Measurements from ENCODE around the gene PTGER1.
"Not testable (repeated sequence)": the region's sequence is repeated elsewhere in the genome, so short reads cannot be mapped to it uniquely, and the experiment has no call there.

Gene PTGER1

GRCh38 chr19:14467816-14468215, 7.3 kb downstream of the PTGER1 start:
- no peak for DNase-seq (ENCODE audit: low read depth in 2 of 2)
- TF ChIP-seq CTCF (IDR thresholded peaks at IDR 0.05; ENCODE audit: low read depth, low read length) = no peak
- H3K4me3 ChIP-seq (replicated peaks in 1 of 2; ENCODE audit: low read depth in 2 of 2, low read length in 2 of 2) = no peak overlapping the region

- TF ChIP-seq CTCF (IDR thresholded peaks at IDR 0.05; ENCODE audit: low read depth, low read length) = no peak
- no peak overlapping the region for H3K4me3 ChIP-seq (replicated peaks in 1 of 2; ENCODE audit: low read depth in 2 of 2, low read length in 2 of 2)
- no peak for DNase-seq (ENCODE audit: low read depth in 2 of 2)
Observed at GRCh38 chr19:14467391-14467790, 7.8 kb downstream of the PTGER1 start.

GRCh38 chr19:14463747-14464146, 11.4 kb downstream of the PTGER1 start:
- no peak overlapping the region for H3K4me3 ChIP-seq (replicated peaks in 1 of 2; ENCODE audit: low read depth in 2 of 2, low read length in 2 of 2)
- TF ChIP-seq CTCF (IDR thresholded peaks at IDR 0.05; ENCODE audit: low read depth, low read length) = no peak
- DNase-seq (ENCODE audit: low read depth in 2 of 2) = no peak

DNA sequence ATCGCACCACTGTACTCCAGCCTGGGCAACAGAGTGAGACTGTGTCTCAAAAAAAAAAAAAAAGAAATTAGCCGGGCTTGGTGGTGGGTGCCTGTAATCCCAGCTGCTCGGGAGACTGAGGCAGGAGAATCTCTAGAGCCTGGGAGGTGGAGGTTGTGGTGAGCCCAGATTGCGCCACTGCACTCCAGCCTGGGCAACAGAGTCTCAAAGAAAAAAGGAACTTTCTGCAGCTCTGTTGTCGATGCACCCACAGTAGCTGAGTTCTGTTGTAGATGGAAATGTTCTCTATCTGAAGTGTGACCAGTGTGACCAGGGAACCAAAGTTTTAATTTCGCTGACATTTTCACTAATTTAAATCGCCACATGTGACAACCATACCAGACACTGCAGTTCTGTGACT, 12.8 kb downstream of the PTGER1 start:
- DNase-seq (ENCODE audit: low read depth in 2 of 2); H3K4me3 ChIP-seq (replicated peaks in 1 of 2; ENCODE audit: low read depth in 2 of 2, low read length in 2 of 2): not testable (repeated sequence)

GRCh38 chr19:14460935-14461334, 14.2 kb downstream of the PTGER1 start:
- no peak for TF ChIP-seq CTCF (IDR thresholded peaks at IDR 0.05; ENCODE audit: low read depth, low read length)
- no peak for DNase-seq (ENCODE audit: low read depth in 2 of 2)
- H3K4me3 ChIP-seq (replicated peaks in 1 of 2; ENCODE audit: low read depth in 2 of 2, low read length in 2 of 2) = no peak overlapping the region

DNA sequence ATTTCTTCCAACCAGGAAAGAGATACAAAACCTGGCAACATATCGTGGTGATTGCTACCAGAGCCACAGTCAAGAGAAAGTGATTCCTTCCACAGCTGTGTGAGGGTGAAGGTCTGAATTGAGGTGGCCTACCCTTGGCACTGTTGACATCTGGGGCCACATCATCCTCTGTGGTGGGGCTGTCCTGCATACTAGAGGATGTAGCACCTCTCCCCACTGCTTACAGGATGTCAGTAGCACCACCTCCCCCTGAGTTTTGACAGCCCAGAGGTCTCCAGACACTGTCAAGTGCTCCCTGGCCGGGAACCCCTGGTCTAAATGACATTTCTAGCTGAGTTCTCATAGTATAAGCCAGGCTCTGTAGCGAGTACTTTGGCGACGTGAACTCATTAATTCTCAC, 15.5 kb downstream of the PTGER1 start:
- no peak overlapping the region for H3K4me3 ChIP-seq (replicated peaks in 1 of 2; ENCODE audit: low read depth in 2 of 2, low read length in 2 of 2)
- DNase-seq (ENCODE audit: low read depth in 2 of 2) = no peak
- no peak for TF ChIP-seq CTCF (IDR thresholded peaks at IDR 0.05; ENCODE audit: low read depth, low read length)

DNA sequence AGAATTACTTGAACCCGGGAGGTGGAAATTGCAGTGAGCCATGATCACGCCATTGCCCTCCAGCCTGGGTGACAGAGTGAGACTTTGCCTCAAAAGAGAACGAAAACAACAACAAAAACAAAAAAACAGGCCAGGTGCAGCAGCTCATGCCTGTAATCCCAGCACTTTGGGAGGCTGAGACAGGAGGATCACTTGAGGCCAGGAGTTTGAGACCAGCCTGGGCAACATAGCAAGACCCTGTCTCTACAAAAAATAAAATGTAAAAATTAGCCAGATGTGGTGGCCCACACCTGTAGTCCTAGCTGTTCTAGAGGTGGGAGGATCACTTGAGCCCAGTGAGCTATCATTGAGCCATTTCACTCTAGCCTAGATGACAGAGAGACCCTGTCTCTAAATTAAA, 22.9 kb downstream of the PTGER1 start:
- not testable (repeated sequence) for DNase-seq (ENCODE audit: low read depth in 2 of 2); H3K4me3 ChIP-seq (replicated peaks in 1 of 2; ENCODE audit: low read depth in 2 of 2, low read length in 2 of 2)

DNA sequence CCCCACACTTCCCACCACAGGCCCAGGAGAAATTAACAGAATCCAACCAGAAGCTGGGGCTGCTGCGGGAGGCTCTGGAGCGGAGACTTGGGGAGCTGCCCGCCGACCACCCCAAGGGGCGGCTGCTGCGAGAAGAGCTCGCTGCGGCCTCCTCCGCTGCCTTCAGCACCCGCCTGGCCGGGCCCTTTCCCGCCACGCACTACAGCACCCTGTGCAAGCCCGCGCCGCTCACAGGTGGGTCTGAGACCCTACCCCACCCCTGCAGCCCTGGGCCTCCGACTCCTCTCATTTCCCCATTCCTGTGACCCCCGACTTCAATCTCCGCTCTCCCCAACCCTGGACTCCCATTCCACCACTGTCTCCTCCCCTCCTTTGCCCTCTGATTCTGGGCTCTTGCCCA, 24.3 kb downstream of the PTGER1 start:
- no peak for DNase-seq (ENCODE audit: low read depth in 2 of 2)
- no peak for TF ChIP-seq CTCF (IDR thresholded peaks at IDR 0.05; ENCODE audit: low read depth, low read length)
- H3K4me3 ChIP-seq (replicated peaks in 1 of 2; ENCODE audit: low read depth in 2 of 2, low read length in 2 of 2) = no peak overlapping the region

All from cardiac fibroblast (primary cell).